Kidney (tissue), 14 donors: ENCODE results near the gene TMEM237. TPM values are rescaled to one million over a fixed set of nuclear protein-coding genes. Genes with fewer than 3 reads are reported as not detected.

Experiments
- DNase-seq, 5 donors: peaks; one replicate each; pipeline ENCODE4 v3.0.0-alpha.2; 2013 to 2020
- FAIRE-seq: peaks from 2 replicates; lab custom pipeline; 2012; peaks lifted over from hg19 to GRCh38; lab: Jason Lieb, UNC
- H3K27ac ChIP-seq, 2 donors: one replicate each; pipeline ENCODE4 v1.7.0; 2013; ENCODE audit warnings: low read depth in 2 of 2, low read length in 2 of 2, inconsistent platforms in 1 of 2
- H3K27me3 ChIP-seq: one replicate; pipeline ENCODE4 v1.7.1; 2013; ENCODE audit warnings: low read length, inconsistent platforms; ENCODE audit not compliant: control insufficient read depth, insufficient read depth
- H3K36me3 ChIP-seq, 3 donors: one replicate each; pipeline versions ENCODE4 v1.7.0 to v1.7.1; 2013; ENCODE audit warnings: low read length in 3 of 3, control low read depth in 1 of 3, inconsistent platforms in 1 of 3; ENCODE audit not compliant: insufficient read depth in 3 of 3, control insufficient read depth in 2 of 3
- H3K4me1 ChIP-seq, 3 donors: one replicate each; pipeline versions ENCODE4 v1.7.0 to v1.7.1; 2013; ENCODE audit warnings: low read length in 3 of 3, inconsistent platforms in 1 of 3, low read depth in 1 of 3; ENCODE audit not compliant: control insufficient read depth in 2 of 3, insufficient read depth in 2 of 3
- H3K4me3 ChIP-seq, 3 donors: one replicate each; pipeline versions ENCODE4 v1.7.0 to v1.8.1; 2013; ENCODE audit warnings: low read length in 3 of 3, control low read depth in 1 of 3, inconsistent platforms in 1 of 3
- H3K9ac ChIP-seq, 3 donors: one replicate each; pipeline versions ENCODE4 v1.7.0 to v1.7.1; 2013; ENCODE audit warnings: low read length in 3 of 3, control low read depth in 1 of 3, inconsistent platforms in 1 of 3
- H3K9me3 ChIP-seq, 3 donors: one replicate each; pipeline versions ENCODE4 v1.7.0 to v1.7.1; 2013; ENCODE audit warnings: low read length in 3 of 3, control low read depth in 1 of 3, inconsistent platforms in 1 of 3; ENCODE audit not compliant: control insufficient read depth in 2 of 3, insufficient read depth in 1 of 3
- intact Hi-C: fragments of 100-400 bp; cut with DNase I; formaldehyde crosslinking; loops from one replicate; pipeline ENCODE4 v1.11.1; 2022
- polyA plus RNA-seq: library from polyadenylated mRNA; stranded (reverse); fragments of 350-450 nt; fragmentation: Illumina TruSeq; extraction: RNeasy Lipid Tissue Mini Kit (QIAGEN cat#74804); gene quantifications from one replicate; pipeline ENCODE4 v1.2.3, GENCODE V29; 2014; ENCODE audit warnings: low read depth, low replicate concordance; ENCODE audit not compliant: insufficient read depth
- total RNA-seq: library from RNA; stranded (reverse); fragmentation: NEBNext Ultra II Directional; extraction: Animal tissue kit (Norgen Biotek cat#: 25700); gene quantifications from one replicate; pipeline ENCODE4 v1.2.1, GENCODE V29; 2021
- TF ChIP-seq, protein P1 (sequence below): IDR thresholded peaks from 3 replicates; pipeline ENCODE4 v1.5.1; 2012; ENCODE audit warnings: mild to moderate bottlenecking, moderate library complexity, borderline replicate concordance; ENCODE audit not compliant: insufficient read depth; ENCODE audit errors: extremely low read depth
- donor health status: control.
- donor health status: control.
- donor health status: control.
- donor health status: control.
- donor health status: control.
- donor health status: DM: yes; HTN: yes; CAD: no.
- donor health status: Normal renal cell carcinoma (clear cell type).

TMEM237 gene
- total and polyA plus RNA-seq, 2 donors from 2014 or later, result 10.7 to 14.9 TPM

DNA sequence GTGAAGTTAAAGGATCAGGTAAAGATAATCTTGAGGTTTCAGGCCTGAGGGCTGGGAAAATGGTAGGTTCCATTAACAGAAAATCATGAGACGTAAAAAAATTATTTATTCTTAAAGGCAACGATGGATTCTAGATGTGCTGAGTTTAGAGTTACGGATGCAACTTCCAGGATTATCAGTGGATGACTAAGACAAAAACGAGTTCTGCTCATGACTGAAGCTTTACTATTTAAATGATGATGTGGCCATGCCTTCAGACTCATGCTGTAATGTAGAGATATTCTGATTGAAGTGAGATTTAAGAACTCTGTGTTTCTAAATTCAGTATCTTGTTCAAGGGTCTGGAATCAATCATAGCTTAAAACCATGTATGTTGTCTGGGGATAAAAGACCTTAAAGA lies 5.0 kb downstream of the TMEM237 start:
- H3K36me3 ChIP-seq, result peaks cover 6 to 12% (median 7%) of the 10 kb centered on the region in 3 donors
- H3K9me3 ChIP-seq, result no peaks in the 10 kb centered on the region
- FAIRE-seq (no peak), DNase-seq (no peak)
- intact Hi-C loops, result no loop called here
- no peak overlapping the region for H3K4me3 ChIP-seq
- TF ChIP-seq, protein P1, sequence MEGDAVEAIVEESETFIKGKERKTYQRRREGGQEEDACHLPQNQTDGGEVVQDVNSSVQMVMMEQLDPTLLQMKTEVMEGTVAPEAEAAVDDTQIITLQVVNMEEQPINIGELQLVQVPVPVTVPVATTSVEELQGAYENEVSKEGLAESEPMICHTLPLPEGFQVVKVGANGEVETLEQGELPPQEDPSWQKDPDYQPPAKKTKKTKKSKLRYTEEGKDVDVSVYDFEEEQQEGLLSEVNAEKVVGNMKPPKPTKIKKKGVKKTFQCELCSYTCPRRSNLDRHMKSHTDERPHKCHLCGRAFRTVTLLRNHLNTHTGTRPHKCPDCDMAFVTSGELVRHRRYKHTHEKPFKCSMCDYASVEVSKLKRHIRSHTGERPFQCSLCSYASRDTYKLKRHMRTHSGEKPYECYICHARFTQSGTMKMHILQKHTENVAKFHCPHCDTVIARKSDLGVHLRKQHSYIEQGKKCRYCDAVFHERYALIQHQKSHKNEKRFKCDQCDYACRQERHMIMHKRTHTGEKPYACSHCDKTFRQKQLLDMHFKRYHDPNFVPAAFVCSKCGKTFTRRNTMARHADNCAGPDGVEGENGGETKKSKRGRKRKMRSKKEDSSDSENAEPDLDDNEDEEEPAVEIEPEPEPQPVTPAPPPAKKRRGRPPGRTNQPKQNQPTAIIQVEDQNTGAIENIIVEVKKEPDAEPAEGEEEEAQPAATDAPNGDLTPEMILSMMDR, result no peak
- H3K4me1 ChIP-seq, result peaks cover 0 to 2% (median 0%) of the 10 kb centered on the region in 3 donors
- no peak overlapping the region for H3K27ac ChIP-seq
- H3K27me3 ChIP-seq, result no peaks in the 10 kb centered on the region
- H3K9ac ChIP-seq, result no peak overlapping the region

DNA sequence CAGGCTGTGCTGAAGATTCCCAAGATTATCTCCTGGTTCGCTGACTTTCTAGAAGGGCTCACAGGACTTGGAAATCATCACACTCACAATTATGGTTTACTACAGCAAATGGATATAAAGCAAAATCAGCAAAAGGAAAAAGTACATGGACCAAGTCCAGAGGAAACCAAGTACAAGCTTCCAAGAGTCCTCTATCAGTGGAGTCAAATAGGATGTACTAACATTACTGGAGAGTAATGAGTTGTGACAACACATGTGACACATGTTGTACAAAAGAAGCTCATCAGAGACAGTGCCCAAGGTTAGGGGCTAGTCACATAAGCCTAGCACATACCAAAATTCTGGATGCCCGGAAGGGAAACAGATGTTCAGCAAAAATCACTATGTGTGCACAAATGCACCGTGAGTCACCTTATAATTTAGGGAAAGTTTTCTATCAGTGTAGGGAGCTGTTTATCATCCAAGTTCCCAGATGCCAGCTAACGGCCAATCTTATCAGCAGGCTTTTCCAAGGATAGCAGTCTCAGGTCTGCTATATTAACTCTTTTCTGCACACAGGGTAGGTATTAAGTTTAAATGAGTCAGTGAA lies 9.5 kb downstream of the TMEM237 start:
- Histone ChIP-seq H3K9me3 (no peaks in the 10 kb centered on the region), H3K4me1 (no peaks in the 10 kb centered on the region), H3K27ac (no peak overlapping the region), H3K27me3 (no peaks in the 10 kb centered on the region), H3K9ac (no peak overlapping the region), H3K4me3 (no peak overlapping the region), H3K36me3 (peaks cover 9 to 14% (median 12%) of the 10 kb centered on the region in 3 donors)
- TF ChIP-seq, protein P1, result no peak
- no peak for DNase-seq
- no peak for FAIRE-seq
- intact Hi-C loops, result no loop called here

DNA sequence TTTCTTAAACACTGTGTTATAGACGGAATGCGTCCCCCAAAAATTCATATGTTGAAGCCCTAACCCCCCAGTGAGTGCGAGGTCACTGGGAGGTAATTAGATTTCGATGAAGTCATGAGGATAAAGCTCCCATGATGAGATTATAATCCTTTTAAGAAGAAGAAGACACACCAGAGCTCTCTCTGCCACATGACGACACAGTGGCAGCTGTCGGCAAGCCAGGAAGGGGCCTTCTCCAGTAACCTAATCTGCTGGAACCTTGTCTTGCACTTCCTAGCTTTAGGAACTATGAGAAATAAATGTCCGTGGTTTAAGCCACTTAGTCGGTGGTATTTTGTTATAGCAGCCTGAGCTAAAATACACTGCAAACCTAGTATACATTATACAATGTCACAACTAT lies 12.3 kb downstream of the TMEM237 start:
- intact Hi-C loops, result no loop called here
- no peak overlapping the region for H3K9ac ChIP-seq
- DNase-seq (no peak), FAIRE-seq (no peak)
- no peaks in the 10 kb centered on the region for H3K9me3 ChIP-seq
- no peaks in the 10 kb centered on the region for H3K27me3 ChIP-seq
- H3K4me3 ChIP-seq, result no peak overlapping the region
- H3K36me3 ChIP-seq, result peaks cover 9 to 17% (median 12%) of the 10 kb centered on the region in 3 donors
- H3K4me1 ChIP-seq, result no peaks in the 10 kb centered on the region
- no peak overlapping the region for H3K27ac ChIP-seq
- TF ChIP-seq, protein P1, result no peak

- TF ChIP-seq, protein P1, result no peak
- intact Hi-C loops, result no loop called here
- no peak overlapping the region for H3K4me3 ChIP-seq
- H3K36me3 ChIP-seq, result peaks cover 9 to 17% (median 12%) of the 10 kb centered on the region in 3 donors
- DNase-seq (no peak), FAIRE-seq (no peak)
- H3K9me3 ChIP-seq, result no peaks in the 10 kb centered on the region
- no peaks in the 10 kb centered on the region for H3K4me1 ChIP-seq
- H3K9ac ChIP-seq, result no peak overlapping the region
- H3K27ac ChIP-seq, result no peak overlapping the region
- no peaks in the 10 kb centered on the region for H3K27me3 ChIP-seq
Measured at GRCh38 chr2:201630577-201630976, 12.7 kb downstream of the TMEM237 start.
